Esophagus muscularis mucosa (tissue), 4 donors: ENCODE measurements around the gene ZNF747. TPM values are rescaled to one million over a fixed set of nuclear protein-coding genes. Genes with fewer than 3 reads are reported as not detected.

Experiments
- DNase-seq: peaks from one replicate; pipeline ENCODE4 v3.0.0-alpha.2; 2017; ENCODE audit errors: extremely low spot score
- H3K27ac ChIP-seq, 4 donors: fragments of 200-600 bp; sonication (generic); replicated peaks in 1 of 4; 1 replicate in 3 of 4; 2 replicates in 1 of 4; pipeline ENCODE4 v1.5.1; 2016 to 2019; ENCODE audit warnings: mild to moderate bottlenecking in 1 of 4
- H3K27me3 ChIP-seq, 4 donors: fragments of 200-600 bp; sonication (generic); one replicate each; pipeline versions ENCODE4 v1.5.1 to v1.6.0; 2016 to 2019
- H3K36me3 ChIP-seq, 4 donors: fragments of 200-600 bp; sonication (generic); one replicate each; pipeline ENCODE4 v1.5.1; 2016 to 2019
- H3K4me1 ChIP-seq, 4 donors: fragments of 200-600 bp; sonication (generic); one replicate each; pipeline ENCODE4 v1.5.1; 2016 to 2019
- H3K4me3 ChIP-seq, 4 donors: fragments of 200-600 bp; sonication (generic); 1 replicate in 2 of 4; 2 replicates in 2 of 4; pipeline ENCODE4 v1.5.1; 2016 to 2019; ENCODE audit warnings: mild to moderate bottlenecking in 4 of 4, moderate library complexity in 1 of 4
- H3K9me3 ChIP-seq, 4 donors: fragments of 200-600 bp; sonication (generic); 1 replicate in 3 of 4; 2 replicates in 1 of 4; pipeline ENCODE4 v1.5.1; 2016 to 2019
- EP300 ChIP-seq: sonication (generic); formaldehyde crosslinking; IDR thresholded peaks from one replicate; pipeline ENCODE4 v1.6.1; 2017; ENCODE audit warnings: antibody characterized with exemption
- POLR2A ChIP-seq: fragments of 450-650 bp; IDR thresholded peaks from one replicate; pipeline ENCODE4 v1.6.1; 2017; ENCODE audit warnings: antibody characterized with exemption, moderate library complexity, mild to moderate bottlenecking, low read depth
- POLR2AphosphoS5 ChIP-seq, 2 donors: sonication (generic); formaldehyde crosslinking; IDR thresholded peaks; one replicate each; pipeline ENCODE4 v1.6.1; 2017; ENCODE audit warnings: antibody characterized with exemption in 2 of 2
- WGBS: methylation state at CpG from one replicate; pipeline ENCODE4 v1.1.5; 2018; 5-methylcytosine and 5-hydroxymethylcytosine counted together
- intact Hi-C: fragments of 100-400 bp; cut with DNase I; formaldehyde crosslinking; loops from one replicate; pipeline ENCODE4 v1.15.1; 2023
- total RNA-seq, 4 donors: library from RNA; depleted of rRNA; stranded (reverse); fragments of >200 nt; gene quantifications; one replicate each; pipeline versions ENCODE4 v1.1.0 to v1.2.1, GENCODE V29; 2016
- TF ChIP-seq, protein P1 (sequence below), 3 experiments: fragments of 200-600 bp in 2 of 3; fragments of 450-650 bp in 1 of 3; sonication (generic) in 2 of 3; IDR thresholded peaks; one replicate each; pipeline ENCODE4 v1.5.1; 2017 to 2019; ENCODE audit warnings: antibody characterized with exemption in 3 of 3, mild to moderate bottlenecking in 2 of 3, moderate library complexity in 1 of 3

The ZNF747 gene
- total RNA-seq, 4 donors from 2014 or later: 15.2 to 29.6 (median 22.3) TPM

DNA sequence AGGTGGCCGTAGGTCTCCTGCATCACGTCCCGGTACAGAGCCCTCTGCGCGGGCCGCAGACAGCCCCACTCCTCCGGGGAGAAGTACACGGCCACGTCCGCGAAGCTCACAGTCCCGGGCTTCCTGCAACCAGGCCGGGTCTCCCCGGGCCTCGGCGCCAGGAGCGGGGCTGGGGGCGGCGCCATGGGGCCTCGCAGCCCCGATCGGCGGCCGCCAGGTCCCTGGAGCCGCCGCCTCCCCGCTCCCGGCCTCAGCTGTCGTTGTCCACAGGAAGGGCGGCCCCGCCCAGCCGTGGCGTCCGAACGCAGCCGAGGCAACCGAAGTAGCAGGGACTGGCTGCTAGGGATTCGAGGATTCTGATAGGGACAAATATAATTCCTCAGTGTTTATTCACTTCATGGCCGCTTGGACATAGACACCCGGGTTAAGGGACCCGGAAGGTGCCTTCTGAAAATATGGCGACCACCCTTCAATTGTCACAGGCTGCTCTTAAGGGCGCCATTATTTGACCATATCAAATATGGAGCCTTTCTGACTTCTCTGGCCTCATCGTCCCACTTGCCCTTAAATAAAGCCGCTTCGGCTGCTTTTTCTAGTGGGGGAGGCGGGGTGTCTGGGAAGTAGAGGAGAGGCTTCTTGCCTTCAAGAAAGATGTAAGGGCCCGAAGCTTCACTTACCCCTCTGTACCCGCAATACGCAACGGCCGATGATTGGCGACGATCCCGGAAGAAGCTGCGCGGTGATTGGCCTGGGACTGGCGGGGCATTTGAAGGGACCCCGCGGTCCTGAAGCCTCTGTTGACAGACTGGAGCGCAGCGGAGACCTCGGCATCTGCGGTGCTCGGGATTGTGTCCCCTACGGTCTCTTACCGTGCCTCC is 37.0 kb upstream of the ZNF747 start, which contains the start of gene ZNF688:
Gene ZNF688, minus strand, starts transcription at position 270 of the 878 bp plus-strand sequence. Its CDS starts 85 bp downstream, at position 185.
- H3K36me3 ChIP-seq: peaks cover 0 to 13% (median 3%) of the 10 kb centered on the region in 4 donors
- H3K27ac ChIP-seq: peak within 1 kb of the TSS; percentile 95 to 100 (median 98)
- no peaks in the 10 kb centered on the region for H3K27me3 ChIP-seq
- 0% methylated on average over 24 of the region's 67 CpGs for WGBS
- no peaks in the 10 kb centered on the region for H3K9me3 ChIP-seq
- TF ChIP-seq POLR2A (peak; percentile 29), EP300 (no peak), POLR2AphosphoS5 (IDR thresholded peaks at IDR 0.05) (peak; percentile 82 to 86)
- intact Hi-C loops: no loop called here
- H3K4me3 ChIP-seq: peak within 1 kb of the TSS; percentile 87 to 95 (median 90)
- peak; percentile 99 for DNase-seq
- H3K4me1 ChIP-seq: peaks cover 22 to 29% (median 24%) of the 10 kb centered on the region in 4 donors

DNA sequence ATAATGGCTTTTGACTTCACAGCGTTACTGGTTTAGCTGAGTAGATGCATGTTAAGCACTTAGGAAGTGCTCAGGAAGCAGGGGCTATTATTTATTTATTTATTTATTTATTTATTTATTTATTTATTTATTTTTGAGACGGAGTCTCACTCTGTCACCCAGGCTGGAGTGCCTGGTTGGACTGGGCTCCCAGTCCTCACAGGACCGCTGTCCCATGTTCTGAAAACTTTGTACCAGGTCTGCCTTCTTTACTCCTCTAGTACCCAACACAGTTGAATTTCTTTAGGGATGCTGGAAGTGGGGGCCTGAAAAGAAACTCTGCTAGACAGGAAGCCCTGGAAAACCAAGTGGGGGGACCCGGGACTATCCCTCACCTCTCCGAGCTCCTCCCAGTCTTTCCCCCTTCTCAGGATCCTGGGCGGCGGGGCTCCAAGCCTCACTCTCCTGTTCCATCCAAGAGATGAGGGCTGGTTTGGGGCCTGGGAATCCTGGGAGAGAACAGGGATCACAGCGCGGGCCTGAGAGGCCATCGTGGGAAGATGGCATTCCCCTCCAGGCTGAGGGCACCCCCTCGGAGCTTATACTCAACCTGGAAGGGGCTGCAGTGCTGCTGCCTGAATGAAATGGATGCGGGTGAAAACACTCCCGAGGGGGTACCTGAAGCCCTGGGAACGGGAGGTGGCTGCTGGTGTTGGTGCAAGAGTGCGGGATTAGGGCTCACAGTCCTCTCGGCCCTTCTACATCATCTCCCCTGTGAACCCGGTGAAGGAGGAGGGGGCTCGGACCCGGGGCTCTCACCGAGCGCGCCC is 36.2 kb upstream of the ZNF747 start:
- H3K27ac ChIP-seq: peak overlapping the region; percentile 95 to 100 (median 98)
- H3K27me3 ChIP-seq: no peaks in the 10 kb centered on the region
- peak overlapping the region; percentile 87 to 95 (median 90) for H3K4me3 ChIP-seq
- 16% methylated on average over 11 of the region's 22 CpGs for WGBS
- TF ChIP-seq POLR2AphosphoS5 (IDR thresholded peaks at IDR 0.05) (no peak), EP300 (no peak), POLR2A (no peak)
- TF ChIP-seq, protein P1, sequence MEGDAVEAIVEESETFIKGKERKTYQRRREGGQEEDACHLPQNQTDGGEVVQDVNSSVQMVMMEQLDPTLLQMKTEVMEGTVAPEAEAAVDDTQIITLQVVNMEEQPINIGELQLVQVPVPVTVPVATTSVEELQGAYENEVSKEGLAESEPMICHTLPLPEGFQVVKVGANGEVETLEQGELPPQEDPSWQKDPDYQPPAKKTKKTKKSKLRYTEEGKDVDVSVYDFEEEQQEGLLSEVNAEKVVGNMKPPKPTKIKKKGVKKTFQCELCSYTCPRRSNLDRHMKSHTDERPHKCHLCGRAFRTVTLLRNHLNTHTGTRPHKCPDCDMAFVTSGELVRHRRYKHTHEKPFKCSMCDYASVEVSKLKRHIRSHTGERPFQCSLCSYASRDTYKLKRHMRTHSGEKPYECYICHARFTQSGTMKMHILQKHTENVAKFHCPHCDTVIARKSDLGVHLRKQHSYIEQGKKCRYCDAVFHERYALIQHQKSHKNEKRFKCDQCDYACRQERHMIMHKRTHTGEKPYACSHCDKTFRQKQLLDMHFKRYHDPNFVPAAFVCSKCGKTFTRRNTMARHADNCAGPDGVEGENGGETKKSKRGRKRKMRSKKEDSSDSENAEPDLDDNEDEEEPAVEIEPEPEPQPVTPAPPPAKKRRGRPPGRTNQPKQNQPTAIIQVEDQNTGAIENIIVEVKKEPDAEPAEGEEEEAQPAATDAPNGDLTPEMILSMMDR (IDR thresholded peaks at IDR 0.05): no peak
- peaks cover 22 to 29% (median 24%) of the 10 kb centered on the region in 4 donors for H3K4me1 ChIP-seq
- H3K9me3 ChIP-seq: no peaks in the 10 kb centered on the region
- intact Hi-C loops: no loop called here
- DNase-seq: no peak
- peaks cover 0 to 10% (median 3%) of the 10 kb centered on the region in 4 donors for H3K36me3 ChIP-seq

DNA sequence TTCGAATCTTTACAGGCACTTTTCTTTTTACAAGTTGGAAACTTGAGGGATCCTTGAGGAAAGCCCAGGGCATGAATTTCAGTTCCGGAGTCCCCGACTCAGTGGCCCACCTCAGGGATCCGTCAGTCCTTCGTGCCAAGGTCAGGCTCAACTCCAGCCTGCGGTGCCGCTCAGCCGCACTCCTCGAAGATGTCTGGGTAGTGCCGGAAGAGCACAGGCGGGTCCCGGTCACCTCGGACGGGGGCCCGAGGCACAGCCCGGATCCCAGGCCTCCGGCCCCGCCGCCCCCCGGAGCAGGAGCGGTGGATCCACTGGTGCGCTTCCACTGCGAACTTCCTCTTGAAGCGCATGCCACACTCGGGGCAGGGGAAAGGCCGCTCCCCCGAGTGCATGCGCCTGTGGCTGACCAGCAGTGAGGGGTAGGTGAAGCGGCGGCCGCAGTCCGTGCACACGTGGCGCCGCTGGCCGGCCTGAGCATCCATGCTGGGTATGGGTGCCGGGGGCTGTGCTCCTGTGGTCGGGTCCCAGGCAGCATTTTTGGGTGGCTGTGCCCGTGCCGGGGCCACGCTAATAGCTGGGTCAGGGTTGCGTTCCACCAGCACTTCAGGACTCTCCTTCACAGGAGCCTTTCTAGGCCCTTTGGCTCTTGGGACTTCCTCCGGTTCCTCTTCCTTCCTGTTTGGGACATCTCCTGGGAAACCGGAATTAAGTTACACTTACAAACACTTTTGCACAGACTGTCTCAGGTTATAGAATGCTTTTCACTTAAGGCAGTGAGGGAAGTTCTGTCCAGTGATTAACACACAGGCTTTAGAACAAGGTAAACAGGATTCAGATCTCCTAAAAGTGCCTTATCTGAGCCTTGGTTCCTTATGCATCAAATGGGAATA is 35.3 kb upstream of the ZNF747 start:
- Histone ChIP-seq H3K27me3 (no peaks in the 10 kb centered on the region), H3K36me3 (peaks cover 0 to 10% (median 3%) of the 10 kb centered on the region in 4 donors), H3K9me3 (no peaks in the 10 kb centered on the region), H3K4me1 (peaks cover 22 to 29% (median 24%) of the 10 kb centered on the region in 4 donors), H3K27ac (peak overlapping the region; percentile 95 to 100 (median 98)), H3K4me3 (peak overlapping the region; percentile 87 to 95 (median 90))
- TF ChIP-seq, protein P1 (IDR thresholded peaks at IDR 0.05): no peak
- no peak for DNase-seq
- intact Hi-C loops: no loop called here
- 87% methylated on average over 23 of the region's 44 CpGs for WGBS

DNA sequence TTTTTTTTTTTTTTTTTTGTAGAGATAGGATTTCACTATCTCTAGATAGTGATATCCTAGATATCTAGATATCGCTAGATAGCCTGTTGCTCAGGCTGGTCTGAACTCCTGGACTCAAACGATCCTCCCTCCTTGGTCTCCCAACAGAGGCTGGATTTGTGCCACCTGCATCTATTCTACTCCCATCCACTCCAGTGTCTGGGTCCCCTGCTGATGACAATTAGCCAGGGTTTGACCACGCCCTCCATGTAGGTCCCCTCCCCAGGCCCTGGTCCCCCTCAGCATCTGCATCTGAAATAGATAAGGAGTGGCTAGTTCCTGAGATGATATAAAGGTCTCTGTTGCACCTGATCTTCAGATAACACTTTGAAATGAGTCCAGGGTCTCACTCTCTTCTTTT is 34.6 kb upstream of the ZNF747 start:
- H3K4me1 ChIP-seq: peaks cover 22 to 29% (median 24%) of the 10 kb centered on the region in 4 donors
- no peaks in the 10 kb centered on the region for H3K9me3 ChIP-seq
- H3K27ac ChIP-seq: no peak overlapping the region
- no peaks in the 10 kb centered on the region for H3K27me3 ChIP-seq
- WGBS: 86% methylated on average over 3 of the region's 3 CpGs
- peaks cover 0 to 10% (median 3%) of the 10 kb centered on the region in 4 donors for H3K36me3 ChIP-seq
- TF ChIP-seq EP300: no peak
- no peak for TF ChIP-seq POLR2A
- TF ChIP-seq, protein P1 (IDR thresholded peaks at IDR 0.05): no peak
- TF ChIP-seq POLR2AphosphoS5 (IDR thresholded peaks at IDR 0.05): no peak
- no peak overlapping the region for H3K4me3 ChIP-seq
- DNase-seq: no peak
- intact Hi-C loops: no loop called here
